GM23338 (cell line): ENCODE results near the gene AKAP8L. TPM values are rescaled to one million over a fixed set of nuclear protein-coding genes. Genes with fewer than 3 reads are reported as not detected.

Source experiments
- ATAC-seq: fragments of 200-7000 bp; cut with Tn5 transposase; 3 replicates; pipeline ENCODE4 v1.9.1; 2020
- DNase-seq: peaks from one replicate; pipeline ENCODE4 v3.0.0-alpha.2; 2015; ENCODE audit warnings: low spot score
- H2AFZ ChIP-seq: fragments of 200-600 bp; sonication (generic); 2 replicates; pipeline ENCODE4 v1.8.0; 2016; ENCODE audit warnings: antibody characterized with exemption, mild to moderate bottlenecking, moderate library complexity
- H3F3A ChIP-seq: fragments of 200-600 bp; sonication (generic); replicated peaks from 2 replicates; pipeline ENCODE4 v1.8.0; 2017; ENCODE audit warnings: antibody characterized with exemption, mixed run types, low read depth
- H3K27ac ChIP-seq: fragments of 200-600 bp; sonication (generic); 2 replicates; pipeline ENCODE4 v1.6.1; 2016; ENCODE audit warnings: low read depth
- H3K27me3 ChIP-seq: fragments of 200-600 bp; sonication (generic); 2 replicates; pipeline ENCODE4 v1.8.0; 2016; ENCODE audit warnings: mild to moderate bottlenecking, mixed run types, moderate library complexity; ENCODE audit not compliant: insufficient read depth
- H3K36me3 ChIP-seq: fragments of 200-600 bp; sonication (generic); 2 replicates; pipeline ENCODE4 v1.8.0; 2016; ENCODE audit warnings: mild to moderate bottlenecking; ENCODE audit not compliant: insufficient read depth
- H3K4me1 ChIP-seq: fragments of 200-600 bp; sonication (generic); 2 replicates; pipeline ENCODE4 v1.8.0; 2016; ENCODE audit warnings: mild to moderate bottlenecking, moderate library complexity; ENCODE audit not compliant: insufficient read depth
- H3K4me2 ChIP-seq: fragments of 200-600 bp; sonication (generic); 2 replicates; pipeline ENCODE4 v1.7.1; 2017; ENCODE audit warnings: mixed run types
- H3K4me3 ChIP-seq: fragments of 200-600 bp; sonication (generic); 2 replicates; pipeline ENCODE4 v1.6.1; 2016; ENCODE audit warnings: mixed run types
- H3K79me2 ChIP-seq: fragments of 200-600 bp; sonication (generic); replicated peaks from 2 replicates; pipeline ENCODE4 v1.8.0; 2017; ENCODE audit warnings: mild to moderate bottlenecking; ENCODE audit not compliant: insufficient read depth
- H3K9me2 ChIP-seq: fragments of 200-600 bp; sonication (generic); 2 replicates; pipeline ENCODE4 v1.8.0; 2017; ENCODE audit not compliant: insufficient read depth
- H4K20me1 ChIP-seq: fragments of 200-600 bp; sonication (generic); replicated peaks from 2 replicates; pipeline ENCODE4 v1.8.0; 2017; ENCODE audit warnings: mild to moderate bottlenecking; ENCODE audit not compliant: insufficient read depth
- H3K27ac Mint-ChIP-seq: 2 replicates; pipeline ENCODE4 v1.8.0; 2020; ENCODE audit warnings: inconsistent platforms, mild to moderate bottlenecking, moderate library complexity, mixed read lengths
- H3K27me3 Mint-ChIP-seq: 3 replicates; pipeline ENCODE4 v1.8.0; 2022; ENCODE audit warnings: low read depth, mild to moderate bottlenecking, moderate library complexity, mixed read lengths, inconsistent platforms; ENCODE audit not compliant: insufficient read depth, poor library complexity
- H3K36me3 Mint-ChIP-seq: 3 replicates; pipeline ENCODE4 v1.8.0; 2021; ENCODE audit warnings: low read depth, mild to moderate bottlenecking, inconsistent platforms, moderate library complexity, mixed read lengths
- H3K4me1 Mint-ChIP-seq: 3 replicates; pipeline ENCODE4 v1.8.0; 2020; ENCODE audit warnings: mild to moderate bottlenecking, inconsistent platforms, mixed read lengths
- H3K4me3 Mint-ChIP-seq: 3 replicates; pipeline ENCODE4 v1.8.0; 2021; ENCODE audit warnings: moderate library complexity, mild to moderate bottlenecking, inconsistent platforms, mixed read lengths
- H3K9me3 Mint-ChIP-seq: 3 replicates; pipeline ENCODE4 v1.8.0; 2020; ENCODE audit warnings: moderate library complexity, mild to moderate bottlenecking, inconsistent platforms, mixed read lengths
- CREB1 ChIP-seq: fragments of 250-450 bp; sonication (Bioruptor Pico); IDR thresholded peaks from 2 replicates; pipeline ENCODE4 v1.5.0; 2020; ENCODE audit warnings: low read depth, mild to moderate bottlenecking, moderate library complexity
- CTCF ChIP-seq, 2 experiments: fragments of 200-600 bp in 1 of 2; sonication (generic) in 1 of 2; conservative IDR thresholded peaks; 2 replicates each; pipeline versions ENCODE4 v1.5.1 to v1.6.1; 2016 to 2017; ENCODE audit warnings: antibody characterized with exemption in 2 of 2, low read depth in 2 of 2, mild to moderate bottlenecking in 2 of 2, moderate library complexity in 1 of 2
- ETS1 ChIP-seq: IDR thresholded peaks from 2 replicates; pipeline ENCODE4 v1.6.1; 2016; ENCODE audit warnings: antibody characterized with exemption
- EZH2 ChIP-seq: fragments of 200-600 bp; sonication (generic); IDR thresholded peaks from one replicate; pipeline ENCODE4 v1.8.0; 2017; ENCODE audit warnings: antibody characterized with exemption, mild to moderate bottlenecking, low read depth; ENCODE audit not compliant: unreplicated experiment
- EZH2phosphoT487 ChIP-seq: fragments of 200-600 bp; sonication (generic); IDR thresholded peaks from one replicate; pipeline ENCODE4 v1.8.1; 2018; ENCODE audit warnings: antibody characterized with exemption; ENCODE audit not compliant: unreplicated experiment
- JUNB ChIP-seq: IDR thresholded peaks from one replicate; pipeline ENCODE4 v1.6.1; 2016; ENCODE audit warnings: antibody characterized with exemption; ENCODE audit not compliant: unreplicated experiment
- NANOG ChIP-seq: IDR thresholded peaks from 2 replicates; pipeline ENCODE4 v1.6.1; 2016; ENCODE audit warnings: antibody characterized with exemption, borderline replicate concordance
- POLR2AphosphoS5 ChIP-seq: IDR thresholded peaks from 2 replicates; pipeline ENCODE4 v1.6.1; 2016; ENCODE audit warnings: antibody characterized with exemption, low read depth
- REST ChIP-seq: IDR thresholded peaks from one replicate; pipeline ENCODE4 v1.6.1; 2018; ENCODE audit warnings: antibody characterized with exemption; ENCODE audit not compliant: unreplicated experiment
- STAT1 ChIP-seq: IDR thresholded peaks from one replicate; pipeline ENCODE4 v1.6.1; 2016; ENCODE audit warnings: antibody characterized with exemption; ENCODE audit not compliant: unreplicated experiment
- ZNF114 ChIP-seq: fragments of 250-450 bp; sonication (Bioruptor Pico); IDR thresholded peaks from 2 replicates; pipeline ENCODE4 v1.5.0; 2020; ENCODE audit warnings: mild to moderate bottlenecking, moderate library complexity
- ZNF331 ChIP-seq: fragments of 250-450 bp; sonication (Bioruptor Pico); IDR thresholded peaks from 2 replicates; pipeline ENCODE4 v1.5.0; 2020; ENCODE audit warnings: low read depth, mild to moderate bottlenecking, moderate library complexity
- ZNF462 ChIP-seq: fragments of 250-450 bp; sonication (Bioruptor Pico); IDR thresholded peaks from 2 replicates; pipeline ENCODE4 v1.5.0; 2020; ENCODE audit warnings: mild to moderate bottlenecking, moderate library complexity
- polyA plus RNA-seq: library from polyadenylated mRNA; unstranded; fragments of >200 nt; fragmentation: Nextera tagmentation; extraction: Ambion mirVana; gene quantifications from 2 replicates; pipeline ENCODE4 v1.2.1, GENCODE V29; 2016
- total RNA-seq: library from RNA; depleted of rRNA; stranded (reverse); fragments of >200 nt; shearing (Covaris generic); gene quantifications from 2 replicates; pipeline ENCODE4 v1.2.3, GENCODE V29; 2014

AKAP8L gene
- total and polyA plus RNA-seq, 2 experiments from 2014 or later: 78.8 to 165 TPM

- no peaks in the 10 kb centered on the region for H3K4me1 Mint-ChIP-seq
- H3K36me3 Mint-ChIP-seq: peaks cover 45% of the 10 kb centered on the region
- Histone ChIP-seq H3K27me3 (no peaks in the 10 kb centered on the region), H3F3A (0 out of 2 replicates have a peak, but pooled peaks cover 6% of the 10 kb centered on the region), H3K4me3 (no peak overlapping the region), H3K4me1 (no peaks in the 10 kb centered on the region), H3K9me2 (no peaks in the 10 kb centered on the region), H3K27ac (no peak overlapping the region), H3K79me2 (no peaks in the 10 kb centered on the region), H3K4me2 (no peak overlapping the region), H4K20me1 (no peaks in the 10 kb centered on the region; the same call in 1 of the 2 replicates), H2AFZ (no peak overlapping the region), H3K36me3 (peaks cover 34% of the 10 kb centered on the region)
- no peaks in the 10 kb centered on the region for H3K9me3 Mint-ChIP-seq
- ATAC-seq (no peak), DNase-seq (no peak)
- no peak overlapping the region for H3K4me3 Mint-ChIP-seq
- no peak overlapping the region for H3K27ac Mint-ChIP-seq
- peaks cover 11% of the 10 kb centered on the region for H3K27me3 Mint-ChIP-seq
- TF ChIP-seq ZNF114 (CRISPR knock-in tag): no peak
- no peak for TF ChIP-seq REST
- no peak for TF ChIP-seq ZNF462 (CRISPR knock-in tag)
- TF ChIP-seq NANOG: no peak
- TF ChIP-seq JUNB: no peak
- TF ChIP-seq STAT1: no peak
- TF ChIP-seq ETS1: no peak
- TF ChIP-seq POLR2AphosphoS5: no peak
- TF ChIP-seq EZH2phosphoT487: no peak
- TF ChIP-seq EZH2: no peak
- no peak for TF ChIP-seq CREB1 (CRISPR knock-in tag)
- TF ChIP-seq CTCF (conservative IDR thresholded peaks at IDR 0.05; ENCODE audit: low read depth in 2 of 2): no peak
- TF ChIP-seq ZNF331 (CRISPR knock-in tag): no peak
Measured at GRCh38 chr19:15353908-15354307, 64.9 kb downstream of the AKAP8L start.
